Measurements from ENCODE around the gene MTF2. TPM values are rescaled to one million over a fixed set of nuclear protein-coding genes. Genes with fewer than 3 reads are reported as not detected.
"Not testable (repeated sequence)": the region's sequence is repeated elsewhere in the genome, so short reads cannot be mapped to it uniquely, and the experiment has no call there.

MTF2 gene
- total RNA-seq, 1 experiment from 2014 or later = 36.3 TPM

DNA sequence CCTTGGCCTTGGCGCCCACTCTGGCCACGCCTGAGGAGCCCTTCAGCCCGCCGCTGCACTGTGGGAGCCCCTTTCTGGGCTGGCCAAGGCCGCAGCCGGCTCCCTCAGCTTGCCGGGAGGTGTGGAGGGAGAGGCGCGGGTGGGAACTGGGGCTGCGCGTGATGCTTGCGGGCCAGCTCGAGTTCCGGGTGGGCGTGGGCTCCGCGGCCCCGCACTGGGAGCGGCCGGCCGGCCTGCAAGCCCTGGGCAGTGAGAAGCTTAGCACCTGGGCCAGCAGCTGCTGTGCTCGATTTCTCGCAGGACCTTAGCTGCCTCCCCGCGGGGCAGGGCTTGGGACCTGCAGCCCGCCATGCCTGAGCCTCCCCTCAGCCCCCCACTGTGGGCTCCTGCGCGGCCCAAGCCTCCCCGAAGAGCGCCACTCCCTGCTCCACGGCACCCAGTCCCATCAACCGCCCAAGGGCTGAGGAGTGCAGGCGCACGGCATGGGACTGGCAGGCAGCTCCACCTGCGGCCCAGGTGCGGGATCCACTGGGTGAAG is 91.1 kb downstream of the MTF2 start:
- H3K79me2 ChIP-seq (ENCODE audit: low read length) = peaks cover 91% of the 10 kb centered on the region
- not testable (repeated sequence) for H3K9ac ChIP-seq (ENCODE audit: low read length); H3K4me2 ChIP-seq (ENCODE audit: low read depth, low read length, poor library complexity, severe bottlenecking); H3K4me1 ChIP-seq (ENCODE audit: low read length); H3K4me3 ChIP-seq (ENCODE audit: low read length); H3K9me2 ChIP-seq (replicated peaks; ENCODE audit: insufficient read depth, low read length); H4K20me1 ChIP-seq (ENCODE audit: insufficient read depth, low read depth, low read length); H3K27me3 ChIP-seq (ENCODE audit: low read length); H3K27ac ChIP-seq (ENCODE audit: low read length); H2AFZ ChIP-seq (ENCODE audit: low read length); H3K9me3 ChIP-seq (ENCODE audit: low read length); DNase-seq
- H3K36me3 ChIP-seq (ENCODE audit: insufficient read depth, low read length) = peaks cover 18% of the 10 kb centered on the region

GRCh38 chr1:93171549-93172034 is 92.5 kb downstream of the MTF2 start:
- Histone ChIP-seq H3K27ac (ENCODE audit: low read length) (no peak overlapping the region), H3K9me3 (ENCODE audit: low read length) (no peaks in the 10 kb centered on the region), H2AFZ (ENCODE audit: low read length) (no peak overlapping the region), H3K4me1 (ENCODE audit: low read length) (no peaks in the 10 kb centered on the region), H3K36me3 (ENCODE audit: insufficient read depth, low read length) (peaks cover 25% of the 10 kb centered on the region), H3K4me2 (ENCODE audit: low read depth, low read length, poor library complexity, severe bottlenecking) (no peak overlapping the region), H3K4me3 (ENCODE audit: low read length) (no peak overlapping the region), H4K20me1 (ENCODE audit: insufficient read depth, low read depth, low read length) (no peaks in the 10 kb centered on the region), H3K79me2 (ENCODE audit: low read length) (peaks cover 93% of the 10 kb centered on the region), H3K9me2 (replicated peaks; ENCODE audit: insufficient read depth, low read length) (no peaks in the 10 kb centered on the region), H3K9ac (ENCODE audit: low read length) (no peak overlapping the region), H3K27me3 (ENCODE audit: low read length) (no peaks in the 10 kb centered on the region)
- no peak for DNase-seq

GRCh38 chr1:93172778-93173177 is 93.7 kb downstream of the MTF2 start:
- H3K27me3 ChIP-seq (ENCODE audit: low read length) = no peaks in the 10 kb centered on the region
- H3K9me3 ChIP-seq (ENCODE audit: low read length) = no peaks in the 10 kb centered on the region
- H3K9ac ChIP-seq (ENCODE audit: low read length) = no peak overlapping the region
- no peaks in the 10 kb centered on the region for H4K20me1 ChIP-seq (ENCODE audit: insufficient read depth, low read depth, low read length)
- H3K9me2 ChIP-seq (replicated peaks; ENCODE audit: insufficient read depth, low read length) = no peaks in the 10 kb centered on the region
- no peak overlapping the region for H3K27ac ChIP-seq (ENCODE audit: low read length)
- H2AFZ ChIP-seq (ENCODE audit: low read length) = no peak overlapping the region
- no peak for DNase-seq
- H3K4me2 ChIP-seq (ENCODE audit: low read depth, low read length, poor library complexity, severe bottlenecking) = no peak overlapping the region
- peaks cover 93% of the 10 kb centered on the region for H3K79me2 ChIP-seq (ENCODE audit: low read length)
- H3K4me3 ChIP-seq (ENCODE audit: low read length) = no peak overlapping the region
- H3K4me1 ChIP-seq (ENCODE audit: low read length) = peaks cover 3% of the 10 kb centered on the region; the same call in 1 of the 2 replicates
- H3K36me3 ChIP-seq (ENCODE audit: insufficient read depth, low read length) = peaks cover 25% of the 10 kb centered on the region

GRCh38 chr1:93174638-93175037 is 95.6 kb downstream of the MTF2 start:
- not testable (repeated sequence) for H3K9me2 ChIP-seq (replicated peaks; ENCODE audit: insufficient read depth, low read length); H3K4me2 ChIP-seq (ENCODE audit: low read depth, low read length, poor library complexity, severe bottlenecking); H3K9me3 ChIP-seq (ENCODE audit: low read length); H3K27me3 ChIP-seq (ENCODE audit: low read length); H4K20me1 ChIP-seq (ENCODE audit: insufficient read depth, low read depth, low read length); H3K9ac ChIP-seq (ENCODE audit: low read length); H2AFZ ChIP-seq (ENCODE audit: low read length); DNase-seq; H3K4me3 ChIP-seq (ENCODE audit: low read length); H3K27ac ChIP-seq (ENCODE audit: low read length)
- peaks cover 93% of the 10 kb centered on the region for H3K79me2 ChIP-seq (ENCODE audit: low read length)
- H3K36me3 ChIP-seq (ENCODE audit: insufficient read depth, low read length) = peaks cover 22% of the 10 kb centered on the region
- peaks cover 14% of the 10 kb centered on the region for H3K4me1 ChIP-seq (ENCODE audit: low read length)

GRCh38 chr1:93177991-93178390 is 98.9 kb downstream of the MTF2 start:
- peak overlapping the region; percentile 92 for H3K4me3 ChIP-seq (ENCODE audit: low read length)
- H3K9me2 ChIP-seq (replicated peaks; ENCODE audit: insufficient read depth, low read length) = no peaks in the 10 kb centered on the region
- no peaks in the 10 kb centered on the region for H3K9me3 ChIP-seq (ENCODE audit: low read length)
- H3K27ac ChIP-seq (ENCODE audit: low read length) = no peak overlapping the region
- H3K4me1 ChIP-seq (ENCODE audit: low read length) = peaks cover 28% of the 10 kb centered on the region
- H4K20me1 ChIP-seq (ENCODE audit: insufficient read depth, low read depth, low read length) = no peaks in the 10 kb centered on the region
- H3K27me3 ChIP-seq (ENCODE audit: low read length) = no peaks in the 10 kb centered on the region
- H3K9ac ChIP-seq (ENCODE audit: low read length) = peak overlapping the region; percentile 97
- peaks cover 13% of the 10 kb centered on the region for H3K36me3 ChIP-seq (ENCODE audit: insufficient read depth, low read length)
- DNase-seq = no peak
- H2AFZ ChIP-seq (ENCODE audit: low read length) = no peak overlapping the region
- peaks cover 84% of the 10 kb centered on the region for H3K79me2 ChIP-seq (ENCODE audit: low read length)
- peak overlapping the region; percentile 91 for H3K4me2 ChIP-seq (ENCODE audit: low read depth, low read length, poor library complexity, severe bottlenecking)

DNA sequence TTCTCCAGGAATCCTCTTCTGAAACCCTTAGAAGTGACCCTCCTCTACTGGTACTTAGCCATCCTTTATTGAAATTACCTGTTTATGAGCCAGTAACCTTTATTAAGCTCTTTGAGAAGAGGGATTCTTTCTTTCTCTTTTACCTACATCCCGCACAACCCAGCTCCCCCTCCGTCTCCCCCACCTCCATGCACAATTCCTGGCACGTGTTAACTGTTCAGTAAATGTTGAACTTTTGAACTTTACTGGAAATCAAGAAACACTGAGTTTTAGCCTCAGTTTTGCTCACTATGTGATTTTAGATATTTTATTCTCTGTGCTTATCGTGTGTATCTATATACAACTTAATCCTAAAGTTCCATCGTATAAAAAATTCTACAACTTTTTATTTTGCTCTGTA is 99.3 kb downstream of the MTF2 start:
- Histone ChIP-seq H3K79me2 (ENCODE audit: low read length) (peaks cover 84% of the 10 kb centered on the region), H3K4me2 (ENCODE audit: low read depth, low read length, poor library complexity, severe bottlenecking) (peak overlapping the region; percentile 91), H2AFZ (ENCODE audit: low read length) (no peak overlapping the region), H3K9ac (ENCODE audit: low read length) (peak overlapping the region; percentile 97), H3K36me3 (ENCODE audit: insufficient read depth, low read length) (peaks cover 13% of the 10 kb centered on the region), H3K4me1 (ENCODE audit: low read length) (peaks cover 33% of the 10 kb centered on the region), H3K27ac (ENCODE audit: low read length) (no peak overlapping the region), H3K9me3 (ENCODE audit: low read length) (no peaks in the 10 kb centered on the region), H3K27me3 (ENCODE audit: low read length) (no peaks in the 10 kb centered on the region), H4K20me1 (ENCODE audit: insufficient read depth, low read depth, low read length) (no peaks in the 10 kb centered on the region), H3K9me2 (replicated peaks; ENCODE audit: insufficient read depth, low read length) (no peaks in the 10 kb centered on the region), H3K4me3 (ENCODE audit: low read length) (peak overlapping the region; percentile 92)
- DNase-seq = no peak

GRCh38 chr1:93179886-93180722 is 101.0 kb downstream of the MTF2 start, which contains the start of gene TMED5:
Gene TMED5 (minus strand): TSS chr1:93180413. CDS start chr1:93180242, 171 bp downstream.
- H2AFZ ChIP-seq (ENCODE audit: low read length) = no peak within 1 kb of the TSS
- peak within 1 kb of the TSS; percentile 92 for H3K27ac ChIP-seq (ENCODE audit: low read length)
- peak within 1 kb of the TSS; percentile 92 for H3K4me3 ChIP-seq (ENCODE audit: low read length)
- H3K4me2 ChIP-seq (ENCODE audit: low read depth, low read length, poor library complexity, severe bottlenecking) = peak within 1 kb of the TSS; percentile 91
- H3K9me3 ChIP-seq (ENCODE audit: low read length) = no peaks in the 10 kb centered on the region
- peaks cover 85% of the 10 kb centered on the region for H3K79me2 ChIP-seq (ENCODE audit: low read length)
- H3K27me3 ChIP-seq (ENCODE audit: low read length) = no peaks in the 10 kb centered on the region
- no peaks in the 10 kb centered on the region for H3K9me2 ChIP-seq (replicated peaks; ENCODE audit: insufficient read depth, low read length)
- H3K36me3 ChIP-seq (ENCODE audit: insufficient read depth, low read length) = peaks cover 11% of the 10 kb centered on the region
- H3K9ac ChIP-seq (ENCODE audit: low read length) = peak within 1 kb of the TSS; percentile 97
- DNase-seq = peak; percentile 95
- H3K4me1 ChIP-seq (ENCODE audit: low read length) = peaks cover 47% of the 10 kb centered on the region
- no peaks in the 10 kb centered on the region for H4K20me1 ChIP-seq (ENCODE audit: insufficient read depth, low read depth, low read length)

All from Karpas-422 (cell line).